ENCODE results near the gene SRBD1. TPM values are rescaled to one million over a fixed set of nuclear protein-coding genes. Genes with fewer than 3 reads are reported as not detected.

SRBD1 gene
- total RNA-seq, 1 experiment from 2014 or later: 19.8 TPM

DNA sequence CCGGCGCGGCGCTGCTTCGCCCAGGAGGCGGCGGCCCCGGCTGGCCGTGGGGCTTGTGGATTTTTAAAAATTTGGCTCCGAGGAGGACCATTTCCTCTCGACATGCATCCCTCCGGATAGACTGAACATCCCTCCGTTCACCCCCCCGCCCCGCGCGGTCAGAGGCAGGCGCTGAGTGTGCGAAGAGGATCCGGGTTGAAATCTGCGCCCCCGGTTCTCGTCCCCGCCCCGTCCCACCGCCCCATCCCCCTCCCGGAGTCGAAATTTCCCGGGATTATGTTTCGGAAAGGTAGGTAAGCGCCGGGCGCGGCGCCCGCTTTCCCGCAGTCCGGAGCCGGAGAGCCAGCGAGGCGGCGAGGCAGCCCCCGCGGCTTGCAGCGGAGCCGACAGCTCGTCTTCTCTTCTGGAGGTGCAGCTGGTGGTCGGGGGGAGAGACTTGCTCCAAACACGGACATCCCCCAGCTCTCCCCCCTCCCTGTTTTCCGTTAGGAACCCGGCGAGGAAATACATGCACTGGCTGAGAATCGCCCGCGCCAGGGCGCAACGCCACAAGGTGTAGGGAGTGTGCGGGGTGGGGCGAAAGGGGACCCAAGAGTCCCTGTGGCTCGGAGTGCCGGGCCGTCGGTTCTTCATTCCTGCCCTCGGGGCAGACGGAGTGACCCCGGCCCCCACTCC is 40.5 kb upstream of the SRBD1 start, which contains the start of gene PRKCE:
Gene PRKCE (plus strand): TSS at position 261 of the 675 bp plus-strand sequence.
- Histone ChIP-seq H3F3A (ENCODE audit: low read length, unreplicated experiment) (no peaks in the 10 kb centered on the region), H3K79me2 (ENCODE audit: low read length) (peaks cover 41% of the 10 kb centered on the region), H3K9me3 (ENCODE audit: low read length) (no peaks in the 10 kb centered on the region), H3K9me2 (replicated peaks; ENCODE audit: low read length) (no peaks in the 10 kb centered on the region), H3K27me3 (ENCODE audit: low read length) (no peaks in the 10 kb centered on the region), H3K36me3 (ENCODE audit: low read depth, low read length) (no peaks in the 10 kb centered on the region), H4K20me1 (ENCODE audit: low read length) (no peaks in the 10 kb centered on the region), H3K27ac (ENCODE audit: low read length) (peak within 1 kb of the TSS; percentile 47), H3K4me2 (ENCODE audit: low read length) (peak within 1 kb of the TSS; percentile 100), H3K4me1 (ENCODE audit: insufficient read depth, low read length) (peaks cover 18% of the 10 kb centered on the region), H3K9ac (ENCODE audit: low read length) (peak within 1 kb of the TSS; percentile 74), H2AFZ (ENCODE audit: low read length) (peak within 1 kb of the TSS; percentile 100), H3K4me3 (ENCODE audit: low read length) (peak within 1 kb of the TSS; percentile 100)
- ChIA-PET POLR2A (ENCODE audit: unreplicated experiment) (no interaction called here), CTCF (interaction anchor here (0.6 to 1.0 kb wide), 3 partner anchors 41 to 580 kb away, joined by 3 to 4 read pairs (median 3); no protein-coding TSS in a partner anchor)
- TF ChIP-seq EZH2phosphoT487 (IDR thresholded peaks at IDR 0.05; ENCODE audit: borderline replicate concordance, low read length) (no peak), EZH2 (IDR thresholded peaks at IDR 0.05; ENCODE audit: low read length, unreplicated experiment) (no peak)
- TF ChIP-seq, protein P1, sequence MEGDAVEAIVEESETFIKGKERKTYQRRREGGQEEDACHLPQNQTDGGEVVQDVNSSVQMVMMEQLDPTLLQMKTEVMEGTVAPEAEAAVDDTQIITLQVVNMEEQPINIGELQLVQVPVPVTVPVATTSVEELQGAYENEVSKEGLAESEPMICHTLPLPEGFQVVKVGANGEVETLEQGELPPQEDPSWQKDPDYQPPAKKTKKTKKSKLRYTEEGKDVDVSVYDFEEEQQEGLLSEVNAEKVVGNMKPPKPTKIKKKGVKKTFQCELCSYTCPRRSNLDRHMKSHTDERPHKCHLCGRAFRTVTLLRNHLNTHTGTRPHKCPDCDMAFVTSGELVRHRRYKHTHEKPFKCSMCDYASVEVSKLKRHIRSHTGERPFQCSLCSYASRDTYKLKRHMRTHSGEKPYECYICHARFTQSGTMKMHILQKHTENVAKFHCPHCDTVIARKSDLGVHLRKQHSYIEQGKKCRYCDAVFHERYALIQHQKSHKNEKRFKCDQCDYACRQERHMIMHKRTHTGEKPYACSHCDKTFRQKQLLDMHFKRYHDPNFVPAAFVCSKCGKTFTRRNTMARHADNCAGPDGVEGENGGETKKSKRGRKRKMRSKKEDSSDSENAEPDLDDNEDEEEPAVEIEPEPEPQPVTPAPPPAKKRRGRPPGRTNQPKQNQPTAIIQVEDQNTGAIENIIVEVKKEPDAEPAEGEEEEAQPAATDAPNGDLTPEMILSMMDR (conservative IDR thresholded peaks at IDR 0.05; ENCODE audit: low read depth, low read length): no peak
- BruUV-seq (replicated peaks): no TSS peak
- intact Hi-C loops (cut with micrococcal nuclease): loop anchor here (1.0 to 5.0 kb wide), 2 partner anchors 36 to 288 kb away; no protein-coding TSS in a partner anchor
- ATAC-seq: peak; percentile 31
- DNase-seq: peak; percentile 47

DNA sequence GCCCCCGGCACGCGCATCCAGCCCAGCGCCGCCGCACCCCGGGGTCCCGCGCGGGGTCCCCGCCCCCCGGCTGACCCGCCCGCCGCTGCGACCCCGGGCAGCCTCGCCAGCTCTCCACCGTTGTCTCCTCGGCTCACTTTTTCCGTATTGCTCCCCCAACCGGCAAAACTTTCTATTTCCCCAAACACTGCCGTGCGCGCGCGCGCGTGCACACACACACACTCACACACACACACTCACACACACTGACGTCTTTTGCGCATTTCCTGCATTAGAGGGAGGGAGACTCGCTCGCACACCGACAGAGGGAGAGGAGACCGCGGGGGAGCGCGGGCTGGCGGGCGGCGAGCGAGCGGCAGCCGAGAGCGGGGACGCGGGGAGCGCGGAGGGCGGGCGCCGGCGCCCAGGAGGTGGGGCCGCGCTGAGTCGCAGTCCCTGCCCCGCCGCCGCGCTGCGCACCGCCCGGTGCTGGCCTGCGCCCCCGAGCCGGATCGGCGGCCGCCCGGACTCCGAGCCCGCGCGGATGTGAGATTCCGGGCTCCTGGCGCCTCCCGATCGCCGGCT is 39.9 kb upstream of the SRBD1 start:
- Histone ChIP-seq H3K4me2 (ENCODE audit: low read length) (peak overlapping the region; percentile 100), H3K9me3 (ENCODE audit: low read length) (no peaks in the 10 kb centered on the region), H3K36me3 (ENCODE audit: low read depth, low read length) (no peaks in the 10 kb centered on the region), H3K9me2 (replicated peaks; ENCODE audit: low read length) (no peaks in the 10 kb centered on the region), H3K27ac (ENCODE audit: low read length) (peak overlapping the region; percentile 47), H3F3A (ENCODE audit: low read length, unreplicated experiment) (no peaks in the 10 kb centered on the region), H3K27me3 (ENCODE audit: low read length) (no peaks in the 10 kb centered on the region), H3K4me3 (ENCODE audit: low read length) (peak overlapping the region; percentile 100), H3K79me2 (ENCODE audit: low read length) (peaks cover 41% of the 10 kb centered on the region), H3K4me1 (ENCODE audit: insufficient read depth, low read length) (peaks cover 18% of the 10 kb centered on the region), H4K20me1 (ENCODE audit: low read length) (no peaks in the 10 kb centered on the region), H2AFZ (ENCODE audit: low read length) (peak overlapping the region; percentile 100), H3K9ac (ENCODE audit: low read length) (peak overlapping the region; percentile 74)
- TF ChIP-seq EZH2phosphoT487 (IDR thresholded peaks at IDR 0.05; ENCODE audit: borderline replicate concordance, low read length): no peak
- TF ChIP-seq, protein P1 (conservative IDR thresholded peaks at IDR 0.05; ENCODE audit: low read depth, low read length): peak; percentile 54
- TF ChIP-seq EZH2 (IDR thresholded peaks at IDR 0.05; ENCODE audit: low read length, unreplicated experiment): no peak
- POLR2A ChIA-PET (ENCODE audit: unreplicated experiment): no interaction called here
- peak; percentile 74 for ATAC-seq
- BruUV-seq (replicated peaks): no TSS peak
- intact Hi-C loops (cut with micrococcal nuclease): loop anchor here (1.0 to 5.0 kb wide), 3 partner anchors 36 to 288 kb away; no protein-coding TSS in a partner anchor
- DNase-seq: peak; percentile 95
- CTCF ChIA-PET: interaction anchor here (0.6 to 1.0 kb wide), 3 partner anchors 128 to 285 kb away, joined by 3 read pairs; no protein-coding TSS in a partner anchor

Data from PC-3 (cell line).